ENCODE data around the gene TPR.

TPR gene

DNA sequence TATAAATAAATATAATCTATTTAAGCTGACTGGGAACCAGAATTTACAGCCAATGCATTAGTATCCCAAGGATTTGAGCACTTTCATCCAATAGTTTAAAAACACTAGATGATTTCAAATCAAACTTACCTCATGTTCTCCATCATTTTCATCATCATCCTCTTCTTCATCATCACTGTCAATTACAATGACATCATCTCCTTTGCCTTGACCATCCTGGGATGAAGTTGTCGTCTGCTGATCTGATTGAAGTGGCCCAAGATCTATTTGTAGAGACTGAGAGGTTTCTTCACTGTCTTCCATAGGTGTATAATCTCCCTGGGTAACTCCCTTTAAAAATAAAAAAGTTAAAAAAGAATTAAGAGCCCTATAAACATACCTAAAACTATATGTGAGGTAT is 47.7 kb downstream of the TPR start:
- no peaks in the 10 kb centered on the region for H3K4me1 ChIP-seq (ENCODE audit: control insufficient read depth, insufficient read depth, low read length)
- H3K27me3 ChIP-seq (ENCODE audit: control insufficient read depth in 1 of 2, insufficient read depth in 2 of 2, low read length in 2 of 2), result no peaks in the 10 kb centered on the region
- no peaks in the 10 kb centered on the region for H3K9me3 ChIP-seq (ENCODE audit: control insufficient read depth in 2 of 2, low read length in 2 of 2)
- no peak overlapping the region for H3K4me3 ChIP-seq (ENCODE audit: low read length in 2 of 2)
- peaks cover 39 to 41% of the 10 kb centered on the region in 2 donors for H3K36me3 ChIP-seq (ENCODE audit: control insufficient read depth in 2 of 2, insufficient read depth in 2 of 2, low read length in 2 of 2)
- no peak overlapping the region for H3K9ac ChIP-seq (ENCODE audit: low read length in 2 of 2)
- H3K27ac ChIP-seq (ENCODE audit: low read length), result no peak overlapping the region

DNA sequence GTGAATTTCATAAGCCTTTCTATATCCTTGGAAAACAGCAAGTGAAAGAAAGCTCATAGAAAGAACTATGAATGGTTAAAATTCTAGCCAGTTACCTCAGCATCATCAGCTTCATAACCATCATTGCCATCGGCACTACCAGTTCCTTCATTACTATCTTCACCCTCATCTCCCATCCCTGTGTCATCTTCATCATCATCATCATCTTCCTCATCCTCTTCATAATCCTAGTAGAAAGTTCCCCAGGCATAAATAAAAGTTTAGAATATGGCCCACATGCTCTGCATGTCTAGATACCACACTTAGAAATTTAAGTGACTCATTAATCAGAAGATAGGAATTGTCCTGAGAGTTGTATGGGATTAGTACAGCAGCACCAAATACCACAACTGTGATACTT is 49.0 kb downstream of the TPR start:
- Histone ChIP-seq H3K27me3 (ENCODE audit: control insufficient read depth in 1 of 2, insufficient read depth in 2 of 2, low read length in 2 of 2) (no peaks in the 10 kb centered on the region), H3K27ac (ENCODE audit: low read length) (no peak overlapping the region), H3K4me3 (ENCODE audit: low read length in 2 of 2) (no peak overlapping the region), H3K4me1 (ENCODE audit: control insufficient read depth, insufficient read depth, low read length) (no peaks in the 10 kb centered on the region), H3K9me3 (ENCODE audit: control insufficient read depth in 2 of 2, low read length in 2 of 2) (no peaks in the 10 kb centered on the region), H3K36me3 (ENCODE audit: control insufficient read depth in 2 of 2, insufficient read depth in 2 of 2, low read length in 2 of 2) (peaks cover 45 to 49% of the 10 kb centered on the region in 2 donors), H3K9ac (ENCODE audit: low read length in 2 of 2) (no peak overlapping the region)

DNA sequence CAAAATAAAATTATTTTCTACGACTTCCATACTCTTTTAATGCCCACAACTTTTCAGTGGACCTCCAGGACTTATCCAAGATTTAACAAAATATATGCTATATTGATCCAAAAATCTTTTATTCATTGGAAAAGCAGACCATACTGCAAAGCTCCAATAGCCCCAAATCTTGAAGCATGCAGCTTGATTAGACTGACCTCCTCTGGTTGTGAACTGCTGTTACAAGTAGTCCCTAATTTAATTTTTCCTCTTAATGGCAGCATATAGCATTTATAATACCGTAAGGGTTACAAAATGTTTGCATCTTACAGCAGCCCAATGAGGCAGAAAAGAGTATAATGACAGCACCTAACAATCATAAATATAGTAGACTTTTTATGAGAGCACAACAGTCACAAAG is 49.8 kb downstream of the TPR start:
- H3K27me3 ChIP-seq (ENCODE audit: control insufficient read depth in 1 of 2, insufficient read depth in 2 of 2, low read length in 2 of 2), result no peaks in the 10 kb centered on the region
- no peak overlapping the region for H3K27ac ChIP-seq (ENCODE audit: low read length)
- no peak overlapping the region for H3K9ac ChIP-seq (ENCODE audit: low read length in 2 of 2)
- H3K9me3 ChIP-seq (ENCODE audit: control insufficient read depth in 2 of 2, low read length in 2 of 2), result no peaks in the 10 kb centered on the region
- H3K36me3 ChIP-seq (ENCODE audit: control insufficient read depth in 2 of 2, insufficient read depth in 2 of 2, low read length in 2 of 2), result peaks cover 41 to 49% of the 10 kb centered on the region in 2 donors
- H3K4me3 ChIP-seq (ENCODE audit: low read length in 2 of 2), result no peak overlapping the region
- no peaks in the 10 kb centered on the region for H3K4me1 ChIP-seq (ENCODE audit: control insufficient read depth, insufficient read depth, low read length)

DNA sequence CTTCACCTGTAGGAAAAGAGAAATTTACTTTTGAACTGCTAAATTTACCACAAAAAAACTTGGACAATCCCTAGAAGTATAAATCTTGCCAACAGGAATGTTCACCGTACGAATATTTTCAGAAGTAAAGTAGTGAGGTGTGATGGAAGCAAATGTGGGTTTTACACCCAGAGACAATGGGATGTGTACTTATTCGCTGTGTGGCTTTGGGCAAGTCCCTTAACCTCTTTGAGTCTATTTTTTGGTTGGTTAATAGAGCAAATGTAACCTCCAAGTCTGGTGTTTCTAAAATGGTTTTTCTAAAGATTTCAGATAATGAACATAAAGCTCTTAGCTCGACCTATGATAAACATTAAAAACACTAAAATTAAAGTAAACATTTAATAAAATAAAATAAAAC is 51.2 kb downstream of the TPR start:
- no peak overlapping the region for H3K27ac ChIP-seq (ENCODE audit: low read length)
- no peaks in the 10 kb centered on the region for H3K4me1 ChIP-seq (ENCODE audit: control insufficient read depth, insufficient read depth, low read length)
- no peaks in the 10 kb centered on the region for H3K27me3 ChIP-seq (ENCODE audit: control insufficient read depth in 1 of 2, insufficient read depth in 2 of 2, low read length in 2 of 2)
- no peaks in the 10 kb centered on the region for H3K9me3 ChIP-seq (ENCODE audit: control insufficient read depth in 2 of 2, low read length in 2 of 2)
- no peak overlapping the region for H3K4me3 ChIP-seq (ENCODE audit: low read length in 2 of 2)
- peaks cover 47 to 52% of the 10 kb centered on the region in 2 donors for H3K36me3 ChIP-seq (ENCODE audit: control insufficient read depth in 2 of 2, insufficient read depth in 2 of 2, low read length in 2 of 2)
- H3K9ac ChIP-seq (ENCODE audit: low read length in 2 of 2), result no peak overlapping the region

DNA sequence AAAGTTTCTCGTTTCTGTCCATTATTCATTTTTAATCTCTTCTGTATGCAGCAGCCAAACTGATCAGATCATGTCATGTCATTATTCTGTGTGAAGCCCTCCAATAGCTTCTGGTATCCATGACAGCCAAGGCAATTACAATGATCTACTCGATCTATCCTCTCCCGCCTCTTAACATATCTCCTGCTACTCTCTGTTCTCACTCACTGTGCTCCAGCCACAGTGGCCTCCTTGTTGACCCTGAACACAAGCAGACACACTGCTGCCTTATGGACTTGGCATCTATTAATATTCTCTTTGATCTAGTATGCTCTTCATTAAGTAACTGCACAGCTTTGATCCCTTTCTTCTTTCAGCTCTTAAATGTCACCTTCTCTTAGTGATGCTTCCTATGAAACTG is 59.5 kb downstream of the TPR start:
- H3K4me1 ChIP-seq (ENCODE audit: control insufficient read depth, insufficient read depth, low read length), result no peaks in the 10 kb centered on the region
- no peak overlapping the region for H3K27ac ChIP-seq (ENCODE audit: low read length)
- peaks cover 46 to 53% of the 10 kb centered on the region in 2 donors for H3K36me3 ChIP-seq (ENCODE audit: control insufficient read depth in 2 of 2, insufficient read depth in 2 of 2, low read length in 2 of 2)
- H3K9ac ChIP-seq (ENCODE audit: low read length in 2 of 2), result no peak overlapping the region
- H3K27me3 ChIP-seq (ENCODE audit: control insufficient read depth in 1 of 2, insufficient read depth in 2 of 2, low read length in 2 of 2), result no peaks in the 10 kb centered on the region
- H3K4me3 ChIP-seq (ENCODE audit: low read length in 2 of 2), result no peak overlapping the region
- H3K9me3 ChIP-seq (ENCODE audit: control insufficient read depth in 2 of 2, low read length in 2 of 2), result no peaks in the 10 kb centered on the region

DNA sequence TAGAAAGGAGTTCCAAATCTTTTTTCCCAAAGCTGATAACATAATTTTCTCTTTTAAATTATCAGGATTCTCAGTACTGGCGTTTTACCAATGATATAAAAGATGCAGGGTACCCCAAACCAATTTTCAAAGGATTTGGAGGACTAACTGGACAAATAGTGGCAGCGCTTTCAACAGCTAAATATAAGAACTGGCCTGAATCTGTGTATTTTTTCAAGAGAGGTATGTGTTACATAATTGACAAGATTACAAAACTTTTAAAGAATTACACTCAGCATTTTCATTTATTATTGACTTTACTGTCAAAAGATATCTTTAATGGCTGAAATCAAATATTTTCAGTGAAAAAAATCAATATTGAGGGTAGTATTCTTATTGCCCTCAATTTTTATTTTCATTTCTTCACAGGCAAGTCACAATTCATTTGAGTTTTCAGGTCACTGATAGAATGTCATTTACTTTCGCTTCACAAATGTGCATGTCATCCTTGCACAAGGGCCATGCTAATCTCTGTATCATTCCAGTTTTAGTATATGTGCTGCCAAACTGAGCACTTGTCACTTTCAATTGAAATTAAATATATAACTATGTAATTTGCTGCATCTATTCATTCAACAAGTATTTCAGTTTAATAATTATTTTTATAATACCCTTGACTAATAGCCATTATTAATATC is 63.5 kb downstream of the TPR start:
- H3K9me3 ChIP-seq (ENCODE audit: control insufficient read depth in 2 of 2, low read length in 2 of 2), result no peaks in the 10 kb centered on the region
- no peak overlapping the region for H3K9ac ChIP-seq (ENCODE audit: low read length in 2 of 2)
- H3K27ac ChIP-seq (ENCODE audit: low read length), result no peak overlapping the region
- H3K4me3 ChIP-seq (ENCODE audit: low read length in 2 of 2), result no peak overlapping the region
- peaks cover 22 to 25% of the 10 kb centered on the region in 2 donors for H3K36me3 ChIP-seq (ENCODE audit: control insufficient read depth in 2 of 2, insufficient read depth in 2 of 2, low read length in 2 of 2)
- no peaks in the 10 kb centered on the region for H3K4me1 ChIP-seq (ENCODE audit: control insufficient read depth, insufficient read depth, low read length)
- no peaks in the 10 kb centered on the region for H3K27me3 ChIP-seq (ENCODE audit: control insufficient read depth in 1 of 2, insufficient read depth in 2 of 2, low read length in 2 of 2)

DNA sequence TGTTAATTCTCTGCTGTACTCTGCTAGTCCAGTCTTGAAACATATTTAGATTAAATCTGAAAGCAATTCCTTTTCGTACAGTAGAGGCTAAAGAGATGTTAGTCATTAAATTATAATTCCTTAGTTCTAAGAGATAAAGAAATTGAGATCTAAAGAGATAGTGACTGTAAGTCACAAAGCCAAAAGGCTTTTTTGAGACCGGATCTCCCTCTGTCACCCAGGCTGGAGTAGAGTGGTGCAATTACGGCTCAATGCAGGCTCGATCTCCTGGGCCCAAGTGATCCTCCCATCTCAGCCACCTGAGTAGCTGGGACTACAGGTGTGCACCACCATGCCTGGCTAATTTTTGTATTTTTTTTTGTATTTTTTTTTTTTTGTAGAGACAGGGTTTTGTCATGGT is 64.7 kb downstream of the TPR start:
- Histone ChIP-seq H3K4me1 (ENCODE audit: control insufficient read depth, insufficient read depth, low read length) (no peaks in the 10 kb centered on the region), H3K36me3 (ENCODE audit: control insufficient read depth in 2 of 2, insufficient read depth in 2 of 2, low read length in 2 of 2) (peaks cover 12 to 15% of the 10 kb centered on the region in 2 donors), H3K9me3 (ENCODE audit: control insufficient read depth in 2 of 2, low read length in 2 of 2) (no peaks in the 10 kb centered on the region), H3K27me3 (ENCODE audit: control insufficient read depth in 1 of 2, insufficient read depth in 2 of 2, low read length in 2 of 2) (no peaks in the 10 kb centered on the region), H3K4me3 (ENCODE audit: low read length in 2 of 2) (no peak overlapping the region), H3K9ac (ENCODE audit: low read length in 2 of 2) (no peak overlapping the region), H3K27ac (ENCODE audit: low read length) (no peak overlapping the region)

DNA sequence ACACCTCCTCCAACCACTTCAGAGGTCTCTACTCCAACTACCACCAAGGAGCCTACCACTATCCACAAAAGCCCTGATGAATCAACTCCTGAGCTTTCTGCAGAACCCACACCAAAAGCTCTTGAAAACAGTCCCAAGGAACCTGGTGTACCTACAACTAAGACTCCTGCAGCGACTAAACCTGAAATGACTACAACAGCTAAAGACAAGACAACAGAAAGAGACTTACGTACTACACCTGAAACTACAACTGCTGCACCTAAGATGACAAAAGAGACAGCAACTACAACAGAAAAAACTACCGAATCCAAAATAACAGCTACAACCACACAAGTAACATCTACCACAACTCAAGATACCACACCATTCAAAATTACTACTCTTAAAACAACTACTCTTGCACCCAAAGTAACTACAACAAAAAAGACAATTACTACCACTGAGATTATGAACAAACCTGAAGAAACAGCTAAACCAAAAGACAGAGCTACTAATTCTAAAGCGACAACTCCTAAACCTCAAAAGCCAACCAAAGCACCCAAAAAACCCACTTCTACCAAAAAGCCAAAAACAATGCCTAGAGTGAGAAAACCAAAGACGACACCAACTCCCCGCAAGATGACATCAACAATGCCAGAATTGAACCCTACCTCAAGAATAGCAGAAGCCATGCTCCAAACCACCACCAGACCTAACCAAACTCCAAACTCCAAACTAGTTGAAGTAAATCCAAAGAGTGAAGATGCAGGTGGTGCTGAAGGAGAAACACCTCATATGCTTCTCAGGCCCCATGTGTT is 66.6 kb downstream of the TPR start:
- peaks cover 9 to 11% of the 10 kb centered on the region in 2 donors for H3K36me3 ChIP-seq (ENCODE audit: control insufficient read depth in 2 of 2, insufficient read depth in 2 of 2, low read length in 2 of 2)
- H3K4me1 ChIP-seq (ENCODE audit: control insufficient read depth, insufficient read depth, low read length), result no peaks in the 10 kb centered on the region
- no peak overlapping the region for H3K27ac ChIP-seq (ENCODE audit: low read length)
- no peak overlapping the region for H3K4me3 ChIP-seq (ENCODE audit: low read length in 2 of 2)
- H3K9me3 ChIP-seq (ENCODE audit: control insufficient read depth in 2 of 2, low read length in 2 of 2), result no peaks in the 10 kb centered on the region
- H3K9ac ChIP-seq (ENCODE audit: low read length in 2 of 2), result no peak overlapping the region
- no peaks in the 10 kb centered on the region for H3K27me3 ChIP-seq (ENCODE audit: control insufficient read depth in 1 of 2, insufficient read depth in 2 of 2, low read length in 2 of 2)

DNA sequence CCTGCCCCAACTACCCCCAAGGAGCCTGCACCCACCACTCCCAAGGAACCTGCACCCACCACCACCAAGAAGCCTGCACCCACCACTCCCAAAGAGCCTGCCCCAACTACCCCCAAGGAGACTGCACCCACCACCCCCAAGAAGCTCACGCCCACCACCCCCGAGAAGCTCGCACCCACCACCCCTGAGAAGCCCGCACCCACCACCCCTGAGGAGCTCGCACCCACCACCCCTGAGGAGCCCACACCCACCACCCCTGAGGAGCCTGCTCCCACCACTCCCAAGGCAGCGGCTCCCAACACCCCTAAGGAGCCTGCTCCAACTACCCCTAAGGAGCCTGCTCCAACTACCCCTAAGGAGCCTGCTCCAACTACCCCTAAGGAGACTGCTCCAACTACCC is 67.6 kb downstream of the TPR start:
- Histone ChIP-seq H3K36me3 (ENCODE audit: control insufficient read depth in 2 of 2, insufficient read depth in 2 of 2, low read length in 2 of 2) (peaks cover 3 to 5% of the 10 kb centered on the region in 2 donors), H3K27me3 (ENCODE audit: control insufficient read depth in 1 of 2, insufficient read depth in 2 of 2, low read length in 2 of 2) (no peaks in the 10 kb centered on the region), H3K27ac (ENCODE audit: low read length) (no peak overlapping the region), H3K4me1 (ENCODE audit: control insufficient read depth, insufficient read depth, low read length) (no peaks in the 10 kb centered on the region), H3K9ac (ENCODE audit: low read length in 2 of 2) (no peak overlapping the region), H3K9me3 (ENCODE audit: control insufficient read depth in 2 of 2, low read length in 2 of 2) (no peaks in the 10 kb centered on the region), H3K4me3 (ENCODE audit: low read length in 2 of 2) (no peak overlapping the region)

DNA sequence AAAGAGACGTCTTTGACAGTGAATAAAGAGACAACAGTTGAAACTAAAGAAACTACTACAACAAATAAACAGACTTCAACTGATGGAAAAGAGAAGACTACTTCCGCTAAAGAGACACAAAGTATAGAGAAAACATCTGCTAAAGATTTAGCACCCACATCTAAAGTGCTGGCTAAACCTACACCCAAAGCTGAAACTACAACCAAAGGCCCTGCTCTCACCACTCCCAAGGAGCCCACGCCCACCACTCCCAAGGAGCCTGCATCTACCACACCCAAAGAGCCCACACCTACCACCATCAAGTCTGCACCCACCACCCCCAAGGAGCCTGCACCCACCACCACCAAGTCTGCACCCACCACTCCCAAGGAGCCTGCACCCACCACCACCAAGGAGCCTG is 68.5 kb downstream of the TPR start:
- H3K4me1 ChIP-seq (ENCODE audit: control insufficient read depth, insufficient read depth, low read length), result no peaks in the 10 kb centered on the region
- peaks cover 0 to under 1% of the 10 kb centered on the region in 2 donors for H3K36me3 ChIP-seq (ENCODE audit: control insufficient read depth in 2 of 2, insufficient read depth in 2 of 2, low read length in 2 of 2)
- H3K9ac ChIP-seq (ENCODE audit: low read length in 2 of 2), result no peak overlapping the region
- H3K9me3 ChIP-seq (ENCODE audit: control insufficient read depth in 2 of 2, low read length in 2 of 2), result no peaks in the 10 kb centered on the region
- H3K4me3 ChIP-seq (ENCODE audit: low read length in 2 of 2), result no peak overlapping the region
- no peak overlapping the region for H3K27ac ChIP-seq (ENCODE audit: low read length)
- no peaks in the 10 kb centered on the region for H3K27me3 ChIP-seq (ENCODE audit: control insufficient read depth in 1 of 2, insufficient read depth in 2 of 2, low read length in 2 of 2)
